GM23338 (cell line): ENCODE results near the gene NNAT. TPM values are rescaled to one million over a fixed set of nuclear protein-coding genes. Genes with fewer than 3 reads are reported as not detected.

Experiments used
- ATAC-seq: fragments of 200-7000 bp; cut with Tn5 transposase; 3 replicates; pipeline ENCODE4 v1.9.1; 2020
- DNase-seq: peaks from one replicate; pipeline ENCODE4 v3.0.0-alpha.2; 2015; ENCODE audit warnings: low spot score
- H2AFZ ChIP-seq: fragments of 200-600 bp; sonication (generic); 2 replicates; pipeline ENCODE4 v1.8.0; 2016; ENCODE audit warnings: antibody characterized with exemption, mild to moderate bottlenecking, moderate library complexity
- H3F3A ChIP-seq: fragments of 200-600 bp; sonication (generic); replicated peaks from 2 replicates; pipeline ENCODE4 v1.8.0; 2017; ENCODE audit warnings: antibody characterized with exemption, mixed run types, low read depth
- H3K27ac ChIP-seq: fragments of 200-600 bp; sonication (generic); 2 replicates; pipeline ENCODE4 v1.6.1; 2016; ENCODE audit warnings: low read depth
- H3K27me3 ChIP-seq: fragments of 200-600 bp; sonication (generic); 2 replicates; pipeline ENCODE4 v1.8.0; 2016; ENCODE audit warnings: mild to moderate bottlenecking, mixed run types, moderate library complexity; ENCODE audit not compliant: insufficient read depth
- H3K36me3 ChIP-seq: fragments of 200-600 bp; sonication (generic); 2 replicates; pipeline ENCODE4 v1.8.0; 2016; ENCODE audit warnings: mild to moderate bottlenecking; ENCODE audit not compliant: insufficient read depth
- H3K4me1 ChIP-seq: fragments of 200-600 bp; sonication (generic); 2 replicates; pipeline ENCODE4 v1.8.0; 2016; ENCODE audit warnings: mild to moderate bottlenecking, moderate library complexity; ENCODE audit not compliant: insufficient read depth
- H3K4me2 ChIP-seq: fragments of 200-600 bp; sonication (generic); 2 replicates; pipeline ENCODE4 v1.7.1; 2017; ENCODE audit warnings: mixed run types
- H3K4me3 ChIP-seq: fragments of 200-600 bp; sonication (generic); 2 replicates; pipeline ENCODE4 v1.6.1; 2016; ENCODE audit warnings: mixed run types
- H3K79me2 ChIP-seq: fragments of 200-600 bp; sonication (generic); replicated peaks from 2 replicates; pipeline ENCODE4 v1.8.0; 2017; ENCODE audit warnings: mild to moderate bottlenecking; ENCODE audit not compliant: insufficient read depth
- H3K9me2 ChIP-seq: fragments of 200-600 bp; sonication (generic); 2 replicates; pipeline ENCODE4 v1.8.0; 2017; ENCODE audit not compliant: insufficient read depth
- H4K20me1 ChIP-seq: fragments of 200-600 bp; sonication (generic); replicated peaks from 2 replicates; pipeline ENCODE4 v1.8.0; 2017; ENCODE audit warnings: mild to moderate bottlenecking; ENCODE audit not compliant: insufficient read depth
- H3K27ac Mint-ChIP-seq: 2 replicates; pipeline ENCODE4 v1.8.0; 2020; ENCODE audit warnings: inconsistent platforms, mild to moderate bottlenecking, moderate library complexity, mixed read lengths
- H3K27me3 Mint-ChIP-seq: 3 replicates; pipeline ENCODE4 v1.8.0; 2022; ENCODE audit warnings: low read depth, mild to moderate bottlenecking, moderate library complexity, mixed read lengths, inconsistent platforms; ENCODE audit not compliant: insufficient read depth, poor library complexity
- H3K36me3 Mint-ChIP-seq: 3 replicates; pipeline ENCODE4 v1.8.0; 2021; ENCODE audit warnings: low read depth, mild to moderate bottlenecking, inconsistent platforms, moderate library complexity, mixed read lengths
- H3K4me1 Mint-ChIP-seq: 3 replicates; pipeline ENCODE4 v1.8.0; 2020; ENCODE audit warnings: mild to moderate bottlenecking, inconsistent platforms, mixed read lengths
- H3K4me3 Mint-ChIP-seq: 3 replicates; pipeline ENCODE4 v1.8.0; 2021; ENCODE audit warnings: moderate library complexity, mild to moderate bottlenecking, inconsistent platforms, mixed read lengths
- H3K9me3 Mint-ChIP-seq: 3 replicates; pipeline ENCODE4 v1.8.0; 2020; ENCODE audit warnings: moderate library complexity, mild to moderate bottlenecking, inconsistent platforms, mixed read lengths
- CREB1 ChIP-seq: fragments of 250-450 bp; sonication (Bioruptor Pico); IDR thresholded peaks from 2 replicates; pipeline ENCODE4 v1.5.0; 2020; ENCODE audit warnings: low read depth, mild to moderate bottlenecking, moderate library complexity
- CTCF ChIP-seq, 2 experiments: fragments of 200-600 bp in 1 of 2; sonication (generic) in 1 of 2; conservative IDR thresholded peaks; 2 replicates each; pipeline versions ENCODE4 v1.5.1 to v1.6.1; 2016 to 2017; ENCODE audit warnings: antibody characterized with exemption in 2 of 2, low read depth in 2 of 2, mild to moderate bottlenecking in 2 of 2, moderate library complexity in 1 of 2
- ETS1 ChIP-seq: IDR thresholded peaks from 2 replicates; pipeline ENCODE4 v1.6.1; 2016; ENCODE audit warnings: antibody characterized with exemption
- EZH2 ChIP-seq: fragments of 200-600 bp; sonication (generic); IDR thresholded peaks from one replicate; pipeline ENCODE4 v1.8.0; 2017; ENCODE audit warnings: antibody characterized with exemption, mild to moderate bottlenecking, low read depth; ENCODE audit not compliant: unreplicated experiment
- EZH2phosphoT487 ChIP-seq: fragments of 200-600 bp; sonication (generic); IDR thresholded peaks from one replicate; pipeline ENCODE4 v1.8.1; 2018; ENCODE audit warnings: antibody characterized with exemption; ENCODE audit not compliant: unreplicated experiment
- JUNB ChIP-seq: IDR thresholded peaks from one replicate; pipeline ENCODE4 v1.6.1; 2016; ENCODE audit warnings: antibody characterized with exemption; ENCODE audit not compliant: unreplicated experiment
- NANOG ChIP-seq: IDR thresholded peaks from 2 replicates; pipeline ENCODE4 v1.6.1; 2016; ENCODE audit warnings: antibody characterized with exemption, borderline replicate concordance
- POLR2AphosphoS5 ChIP-seq: IDR thresholded peaks from 2 replicates; pipeline ENCODE4 v1.6.1; 2016; ENCODE audit warnings: antibody characterized with exemption, low read depth
- STAT1 ChIP-seq: IDR thresholded peaks from one replicate; pipeline ENCODE4 v1.6.1; 2016; ENCODE audit warnings: antibody characterized with exemption; ENCODE audit not compliant: unreplicated experiment
- ZNF114 ChIP-seq: fragments of 250-450 bp; sonication (Bioruptor Pico); IDR thresholded peaks from 2 replicates; pipeline ENCODE4 v1.5.0; 2020; ENCODE audit warnings: mild to moderate bottlenecking, moderate library complexity
- ZNF331 ChIP-seq: fragments of 250-450 bp; sonication (Bioruptor Pico); IDR thresholded peaks from 2 replicates; pipeline ENCODE4 v1.5.0; 2020; ENCODE audit warnings: low read depth, mild to moderate bottlenecking, moderate library complexity
- ZNF462 ChIP-seq: fragments of 250-450 bp; sonication (Bioruptor Pico); IDR thresholded peaks from 2 replicates; pipeline ENCODE4 v1.5.0; 2020; ENCODE audit warnings: mild to moderate bottlenecking, moderate library complexity
- long read RNA-seq: library from polyadenylated mRNA; unstranded; transcript quantifications from one replicate; pipeline ENCODE4 v2.0.0, GENCODE V29; 2020; ENCODE audit not compliant: unreplicated experiment
- polyA plus RNA-seq: library from polyadenylated mRNA; unstranded; fragments of >200 nt; fragmentation: Nextera tagmentation; extraction: Ambion mirVana; gene quantifications from 2 replicates; pipeline ENCODE4 v1.2.1, GENCODE V29; 2016
- total RNA-seq: library from RNA; depleted of rRNA; stranded (reverse); fragments of >200 nt; shearing (Covaris generic); gene quantifications from 2 replicates; pipeline ENCODE4 v1.2.3, GENCODE V29; 2014; rRNA removed
- TF ChIP-seq, protein P1 (sequence below): IDR thresholded peaks from one replicate; pipeline ENCODE4 v1.6.1; 2018; ENCODE audit warnings: antibody characterized with exemption; ENCODE audit not compliant: unreplicated experiment

The NNAT gene, protein sequence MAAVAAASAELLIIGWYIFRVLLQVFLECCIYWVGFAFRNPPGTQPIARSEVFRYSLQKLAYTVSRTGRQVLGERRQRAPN
- total RNA-seq (1.6 and 4.3 TPM in 2 replicates), polyA plus RNA-seq (2.8 and 4.9 TPM in 2 replicates)
- long read RNA-seq, partial matches to known transcripts: 0 of 2 reads
- long read RNA-seq, other reads (novel, unspliced or antisense): 0 of 2 reads

DNA sequence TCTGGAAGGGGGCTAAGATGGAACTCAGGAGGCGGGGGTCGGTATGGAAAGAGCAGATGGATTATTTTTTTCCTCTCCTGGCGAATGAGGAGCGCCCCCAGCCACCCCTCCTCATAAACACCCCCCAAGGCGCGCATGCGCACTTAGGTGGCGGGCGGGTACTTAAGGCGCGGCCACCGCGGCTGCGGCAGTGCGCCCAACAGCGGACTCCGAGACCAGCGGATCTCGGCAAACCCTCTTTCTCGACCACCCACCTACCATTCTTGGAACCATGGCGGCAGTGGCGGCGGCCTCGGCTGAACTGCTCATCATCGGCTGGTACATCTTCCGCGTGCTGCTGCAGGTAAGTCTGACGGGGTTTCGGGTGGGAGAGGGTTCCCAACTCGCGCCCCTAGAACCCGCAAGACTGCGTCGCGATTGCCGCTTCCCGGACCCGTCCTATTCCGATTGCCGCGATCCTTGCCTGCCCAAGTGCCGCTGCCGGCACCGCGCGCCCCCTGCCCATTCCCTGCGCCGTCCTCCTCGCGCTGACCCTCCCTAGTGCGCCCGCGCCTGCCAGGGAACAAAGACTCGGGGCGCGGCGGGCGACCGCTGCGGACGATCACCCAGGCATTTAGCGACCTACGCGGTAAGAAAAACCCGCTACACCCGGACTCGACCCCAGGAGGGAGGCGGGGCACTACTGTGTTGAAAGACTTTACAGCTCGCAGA, at the start of gene NNAT:
NNAT (plus strand) TSS at position 190 of the 711 bp plus-strand sequence; CDS start at position 272, 82 bp downstream.
- Histone ChIP-seq H3F3A (no peaks in the 10 kb centered on the region), H4K20me1 (peaks cover 54% of the 10 kb centered on the region), H2AFZ (no peak within 1 kb of the TSS), H3K36me3 (peaks cover 4% of the 10 kb centered on the region), H3K4me3 (peak within 1 kb of the TSS; percentile 39), H3K27me3 (no peaks in the 10 kb centered on the region), H3K4me1 (peaks cover 74% of the 10 kb centered on the region), H3K79me2 (peaks cover 95% of the 10 kb centered on the region), H3K9me2 (no peaks in the 10 kb centered on the region), H3K27ac (peak within 1 kb of the TSS; percentile 84), H3K4me2 (peak within 1 kb of the TSS; percentile 68)
- TF ChIP-seq, protein P1, sequence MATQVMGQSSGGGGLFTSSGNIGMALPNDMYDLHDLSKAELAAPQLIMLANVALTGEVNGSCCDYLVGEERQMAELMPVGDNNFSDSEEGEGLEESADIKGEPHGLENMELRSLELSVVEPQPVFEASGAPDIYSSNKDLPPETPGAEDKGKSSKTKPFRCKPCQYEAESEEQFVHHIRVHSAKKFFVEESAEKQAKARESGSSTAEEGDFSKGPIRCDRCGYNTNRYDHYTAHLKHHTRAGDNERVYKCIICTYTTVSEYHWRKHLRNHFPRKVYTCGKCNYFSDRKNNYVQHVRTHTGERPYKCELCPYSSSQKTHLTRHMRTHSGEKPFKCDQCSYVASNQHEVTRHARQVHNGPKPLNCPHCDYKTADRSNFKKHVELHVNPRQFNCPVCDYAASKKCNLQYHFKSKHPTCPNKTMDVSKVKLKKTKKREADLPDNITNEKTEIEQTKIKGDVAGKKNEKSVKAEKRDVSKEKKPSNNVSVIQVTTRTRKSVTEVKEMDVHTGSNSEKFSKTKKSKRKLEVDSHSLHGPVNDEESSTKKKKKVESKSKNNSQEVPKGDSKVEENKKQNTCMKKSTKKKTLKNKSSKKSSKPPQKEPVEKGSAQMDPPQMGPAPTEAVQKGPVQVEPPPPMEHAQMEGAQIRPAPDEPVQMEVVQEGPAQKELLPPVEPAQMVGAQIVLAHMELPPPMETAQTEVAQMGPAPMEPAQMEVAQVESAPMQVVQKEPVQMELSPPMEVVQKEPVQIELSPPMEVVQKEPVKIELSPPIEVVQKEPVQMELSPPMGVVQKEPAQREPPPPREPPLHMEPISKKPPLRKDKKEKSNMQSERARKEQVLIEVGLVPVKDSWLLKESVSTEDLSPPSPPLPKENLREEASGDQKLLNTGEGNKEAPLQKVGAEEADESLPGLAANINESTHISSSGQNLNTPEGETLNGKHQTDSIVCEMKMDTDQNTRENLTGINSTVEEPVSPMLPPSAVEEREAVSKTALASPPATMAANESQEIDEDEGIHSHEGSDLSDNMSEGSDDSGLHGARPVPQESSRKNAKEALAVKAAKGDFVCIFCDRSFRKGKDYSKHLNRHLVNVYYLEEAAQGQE: no peak
- TF ChIP-seq POLR2AphosphoS5 (no peak), ETS1 (no peak), EZH2 (no peak), ZNF114 (CRISPR knock-in tag) (no peak), EZH2phosphoT487 (no peak), CTCF (conservative IDR thresholded peaks at IDR 0.05; ENCODE audit: low read depth in 2 of 2) (no peak), STAT1 (no peak), NANOG (no peak), ZNF331 (CRISPR knock-in tag) (no peak), JUNB (no peak), CREB1 (CRISPR knock-in tag) (no peak), ZNF462 (no peak)
- H3K27ac Mint-ChIP-seq: peak within 1 kb of the TSS; percentile 69
- no peak for ATAC-seq
- H3K4me1 Mint-ChIP-seq: peaks cover 86% of the 10 kb centered on the region
- H3K36me3 Mint-ChIP-seq: peaks cover 74% of the 10 kb centered on the region
- H3K9me3 Mint-ChIP-seq: peaks cover 14% of the 10 kb centered on the region
- DNase-seq: no peak
- peaks cover 20% of the 10 kb centered on the region for H3K27me3 Mint-ChIP-seq
- peak within 1 kb of the TSS; percentile 59 for H3K4me3 Mint-ChIP-seq
